HuH-7.5 (cell line): ENCODE measurements around the gene TOR2A.

Experiments used
- DNase-seq: peaks from one replicate; pipeline ENCODE4 v3.0.0; 2011; ENCODE audit warnings: low spot score

TOR2A gene

GRCh38 chr9:127698985-127699670, 36.0 kb downstream of the TOR2A start:
- peak; percentile 90 for DNase-seq

GRCh38 chr9:127698386-127698785, 36.7 kb downstream of the TOR2A start:
- no peak for DNase-seq

GRCh38 chr9:127697575-127697974, 37.5 kb downstream of the TOR2A start:
- no peak for DNase-seq

GRCh38 chr9:127694890-127695720, 40.0 kb downstream of the TOR2A start:
- no peak for DNase-seq

GRCh38 chr9:127693697-127694096, 41.4 kb downstream of the TOR2A start:
- no peak for DNase-seq

- DNase-seq = no peak
Observed at GRCh38 chr9:127693143-127693542, 42.0 kb downstream of the TOR2A start.

GRCh38 chr9:127692071-127692470, 43.0 kb downstream of the TOR2A start:
- DNase-seq = no peak

GRCh38 chr9:127690735-127691134, 44.4 kb downstream of the TOR2A start:
- no peak for DNase-seq

- DNase-seq = no peak
Observed at GRCh38 chr9:127689329-127690000, 45.6 kb downstream of the TOR2A start.

GRCh38 chr9:127686461-127687393, 48.4 kb downstream of the TOR2A start:
- DNase-seq = no peak

- no peak for DNase-seq
Observed at GRCh38 chr9:127684576-127684975, 50.5 kb downstream of the TOR2A start.

GRCh38 chr9:127683723-127684122, 51.4 kb downstream of the TOR2A start:
- no peak for DNase-seq

- DNase-seq = no peak
Observed at GRCh38 chr9:127682351-127683136, 52.5 kb downstream of the TOR2A start.
